ENCODE data around the gene SETSIP.

DNA sequence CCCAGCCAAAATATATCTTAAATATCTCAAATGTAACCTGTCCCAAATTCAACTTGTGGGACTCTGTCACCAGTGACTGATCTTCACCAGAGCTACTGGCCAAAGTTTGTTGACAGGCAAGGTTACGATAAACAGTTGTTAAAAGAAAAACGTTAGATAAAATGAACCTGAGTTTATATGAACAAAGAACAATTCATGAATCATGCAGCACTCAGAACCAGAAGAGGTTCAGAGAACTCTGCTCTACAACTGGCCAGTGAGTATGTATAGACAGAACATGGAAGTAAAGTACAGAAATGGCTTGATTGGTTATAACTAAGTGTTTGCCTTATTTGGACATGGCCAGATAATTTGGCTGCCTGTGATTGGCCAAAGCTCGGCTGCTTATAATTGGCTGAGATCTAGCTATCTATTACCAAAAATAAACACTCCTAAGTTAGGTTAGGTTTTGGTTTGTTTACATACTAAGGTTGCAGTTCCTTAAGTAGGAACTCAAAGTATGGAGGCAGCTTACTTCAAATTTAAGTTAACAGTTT, 30.4 kb upstream of the SETSIP start:
- TF ChIP-seq, protein P1, sequence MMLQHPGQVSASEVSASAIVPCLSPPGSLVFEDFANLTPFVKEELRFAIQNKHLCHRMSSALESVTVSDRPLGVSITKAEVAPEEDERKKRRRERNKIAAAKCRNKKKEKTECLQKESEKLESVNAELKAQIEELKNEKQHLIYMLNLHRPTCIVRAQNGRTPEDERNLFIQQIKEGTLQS (IDR thresholded peaks at IDR 0.05): no peak
- no peak for TF ChIP-seq CTCF (IDR thresholded peaks at IDR 0.05; ENCODE audit: low read depth, low read length, missing input control)
- TF ChIP-seq TAF1 (conservative IDR thresholded peaks at IDR 0.05): no peak
- TF ChIP-seq EGR1 (IDR thresholded peaks at IDR 0.05; ENCODE audit: low read depth in 2 of 2): no peak
- no peak for TF ChIP-seq RAD21 (IDR thresholded peaks at IDR 0.05)
